GM19468 (cell line): Measurements from ENCODE around the gene KLF3.

Experiments
- ATAC-seq: cut with Tn5 transposase; IDR thresholded peaks from one replicate; pipeline ENCODE4 v1.9.1; 2021; ENCODE audit warnings: mild to moderate bottlenecking, moderate library complexity, moderate number of reproducible peaks; ENCODE audit not compliant: unreplicated experiment; ENCODE audit errors: extremely low read depth

The KLF3 gene

DNA sequence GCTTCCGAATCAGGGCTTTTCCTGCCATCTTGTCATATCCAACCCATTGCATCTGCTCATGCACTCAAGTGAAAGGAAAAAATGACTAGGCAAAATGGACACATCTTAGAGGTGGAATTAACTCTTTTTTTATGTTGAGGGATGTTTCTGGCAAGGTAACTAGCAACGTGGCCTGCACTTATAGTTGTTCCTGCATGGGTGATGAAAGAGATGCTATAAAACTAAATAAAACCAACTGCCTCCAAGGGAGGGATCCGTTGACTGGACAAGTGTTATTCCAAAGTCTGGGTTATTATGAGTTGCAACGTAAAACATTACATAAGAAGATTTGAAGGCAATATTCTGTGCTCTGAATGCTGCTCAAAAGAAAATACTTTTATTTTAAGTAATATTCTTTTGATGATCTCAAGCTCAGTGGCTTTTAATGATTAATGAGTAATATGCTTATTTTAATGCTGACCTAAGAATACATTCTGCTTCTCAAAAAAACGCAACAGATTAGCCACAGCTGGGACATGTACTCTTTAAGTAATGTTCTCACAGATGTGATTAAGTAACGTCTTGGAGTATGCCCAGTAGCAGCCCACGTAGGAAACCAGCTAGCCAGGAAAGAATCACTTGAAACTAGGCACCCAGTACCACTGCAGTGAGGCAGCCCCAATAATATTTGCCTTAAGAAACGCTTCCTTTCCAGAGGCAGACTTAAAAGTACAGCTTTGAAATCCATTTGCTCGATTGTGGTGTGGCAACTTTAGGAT is 27.4 kb downstream of the KLF3 start:
- ATAC-seq = no peak

DNA sequence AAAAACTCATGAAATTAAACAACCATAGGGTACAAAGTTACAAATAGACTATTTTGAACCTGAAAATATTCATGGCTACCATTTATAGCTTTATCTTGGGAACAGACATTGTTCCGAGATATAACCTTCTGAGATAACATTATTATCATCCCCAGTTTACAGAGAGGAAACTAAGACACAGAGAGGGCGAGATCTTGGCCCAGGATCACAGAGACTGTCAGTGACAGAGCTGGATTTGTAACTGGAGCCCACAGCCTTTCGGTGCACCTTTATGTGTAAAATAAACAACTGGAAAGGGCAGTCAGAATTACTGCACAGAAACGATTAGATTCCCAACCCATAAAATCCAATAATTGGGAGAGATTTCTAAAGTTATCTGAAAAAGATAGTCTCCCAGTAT is 28.4 kb downstream of the KLF3 start:
- no peak for ATAC-seq

DNA sequence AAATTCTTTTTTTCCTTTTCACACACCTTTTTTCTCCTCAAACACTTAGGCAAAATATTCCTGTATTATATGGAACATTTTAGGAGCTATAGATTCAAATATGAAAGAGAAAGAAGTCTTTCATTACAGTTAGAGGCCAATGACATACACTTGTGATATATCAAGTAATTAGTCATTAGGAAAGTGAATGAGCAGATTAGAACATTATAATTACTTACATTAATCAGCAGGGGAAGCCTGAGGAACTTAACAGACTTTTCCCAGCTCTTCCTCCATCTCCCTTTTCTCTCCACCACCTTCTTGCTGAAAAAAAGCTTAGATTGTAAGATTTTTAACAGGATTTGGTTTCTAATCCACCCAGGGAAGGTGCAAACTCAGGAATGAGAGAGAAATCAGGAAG is 29.6 kb downstream of the KLF3 start:
- no peak for ATAC-seq

DNA sequence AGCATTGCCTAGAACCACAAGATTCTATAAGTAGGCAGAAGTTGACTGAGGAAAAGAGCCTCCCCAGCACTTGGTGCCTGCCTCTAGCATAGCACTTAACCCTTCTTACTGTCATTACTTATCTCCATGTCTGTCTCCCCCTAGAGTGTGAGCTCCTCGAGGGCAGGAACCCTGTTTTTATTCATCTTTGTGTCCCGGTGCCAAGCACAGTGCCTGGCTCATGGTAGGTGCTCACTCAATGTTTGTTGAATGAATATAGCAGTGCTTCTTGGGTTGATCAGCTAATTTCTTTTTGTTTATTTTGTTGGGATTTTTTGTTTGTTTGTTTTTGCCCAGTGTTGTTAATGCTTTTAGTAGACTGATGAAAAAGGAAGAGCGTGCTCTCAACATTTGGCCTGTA is 30.3 kb downstream of the KLF3 start:
- ATAC-seq = no peak

DNA sequence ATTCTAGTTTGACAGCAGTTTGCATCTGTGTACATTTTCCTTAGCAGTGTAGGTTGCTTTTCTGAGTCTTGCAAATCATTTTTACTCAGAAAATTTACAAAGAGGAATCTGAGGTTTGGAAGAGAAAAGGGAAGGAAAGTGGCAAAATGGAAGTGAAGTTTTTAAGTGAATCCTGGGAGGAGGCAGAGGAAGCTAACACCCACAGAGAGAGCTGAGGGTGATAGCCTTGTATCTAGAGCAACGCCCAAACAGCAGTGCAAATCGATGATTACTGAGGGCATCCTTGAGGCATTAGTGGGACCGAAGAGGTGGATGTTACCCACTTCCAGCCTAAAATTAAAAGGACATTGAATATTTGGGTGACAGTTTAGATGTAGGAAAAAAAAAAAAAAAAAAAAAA is 31.8 kb downstream of the KLF3 start:
- no peak for ATAC-seq

DNA sequence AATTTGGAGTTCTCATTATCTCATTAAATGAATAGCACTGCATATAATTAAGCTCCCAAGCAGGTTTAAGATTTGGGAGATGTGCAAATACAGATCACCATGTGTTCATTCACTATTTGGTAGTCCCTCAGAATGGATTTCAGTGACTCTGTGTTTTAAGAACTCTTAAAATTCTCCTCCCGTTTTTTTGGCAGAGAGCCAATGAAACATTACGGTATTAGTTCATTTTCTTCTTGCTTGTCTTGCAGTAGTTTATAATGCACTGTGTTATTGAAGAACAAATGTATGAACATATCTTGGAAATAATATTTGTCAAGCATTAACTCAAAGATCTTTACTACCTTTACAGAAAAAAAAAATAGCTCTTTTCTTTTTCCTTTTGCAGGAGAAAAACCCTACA is 32.7 kb downstream of the KLF3 start:
- ATAC-seq = no peak

DNA sequence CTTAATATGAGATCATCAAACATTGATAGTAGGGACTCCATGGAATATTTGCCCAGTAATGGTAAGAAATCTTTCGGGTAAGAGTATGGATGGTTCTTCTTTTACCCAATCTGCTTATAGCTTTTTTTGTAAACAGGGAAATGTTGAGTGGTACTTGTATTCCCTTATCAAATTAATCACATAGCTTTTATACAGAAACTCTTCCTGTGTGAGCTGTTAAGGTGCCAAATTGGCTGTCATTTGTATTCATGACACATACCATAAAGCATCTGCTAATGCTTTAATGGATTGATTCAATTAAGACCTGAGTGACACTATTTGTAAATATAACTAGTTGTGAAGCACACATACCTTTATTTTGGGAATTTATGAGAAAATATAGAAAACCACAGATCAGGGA is 34.2 kb downstream of the KLF3 start:
- no peak for ATAC-seq

DNA sequence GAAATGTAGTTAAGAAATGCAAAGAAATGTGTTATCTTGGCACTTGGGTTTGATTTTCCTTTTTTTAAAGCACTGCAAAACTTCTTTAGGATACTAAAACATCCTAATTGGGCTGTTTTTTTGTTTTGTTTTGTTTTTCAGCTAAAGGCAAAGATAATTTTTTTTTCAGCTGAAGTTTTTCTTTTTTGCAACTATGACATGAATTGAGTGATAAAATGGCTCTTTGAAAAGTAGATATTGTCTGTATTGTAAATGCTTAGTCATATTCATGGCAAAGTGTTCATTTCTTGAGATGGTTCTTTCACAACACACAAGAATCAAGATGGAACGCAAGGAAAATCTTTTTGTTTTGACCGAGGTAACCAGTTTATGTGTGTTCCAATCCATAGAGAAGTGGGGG is 35.1 kb downstream of the KLF3 start:
- ATAC-seq = no peak

DNA sequence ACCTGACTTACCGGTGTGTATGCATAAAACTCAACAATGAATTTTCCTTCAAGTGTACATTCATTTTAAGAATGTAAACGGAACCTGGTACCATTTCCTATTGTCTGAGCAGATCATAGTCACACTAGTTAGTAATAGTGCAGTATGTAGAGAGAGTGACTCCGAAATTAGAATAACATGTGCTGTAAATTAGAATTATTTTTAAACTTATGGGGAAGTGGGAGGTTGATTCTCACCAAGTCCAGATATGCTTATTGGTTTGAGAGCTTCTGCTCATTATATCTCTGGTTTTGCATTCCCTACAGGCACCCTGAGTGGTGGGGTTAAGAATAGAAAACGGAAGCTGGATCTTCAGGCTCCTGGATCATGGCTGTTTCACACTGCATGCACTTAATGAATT is 39.6 kb downstream of the KLF3 start:
- ATAC-seq = no peak

DNA sequence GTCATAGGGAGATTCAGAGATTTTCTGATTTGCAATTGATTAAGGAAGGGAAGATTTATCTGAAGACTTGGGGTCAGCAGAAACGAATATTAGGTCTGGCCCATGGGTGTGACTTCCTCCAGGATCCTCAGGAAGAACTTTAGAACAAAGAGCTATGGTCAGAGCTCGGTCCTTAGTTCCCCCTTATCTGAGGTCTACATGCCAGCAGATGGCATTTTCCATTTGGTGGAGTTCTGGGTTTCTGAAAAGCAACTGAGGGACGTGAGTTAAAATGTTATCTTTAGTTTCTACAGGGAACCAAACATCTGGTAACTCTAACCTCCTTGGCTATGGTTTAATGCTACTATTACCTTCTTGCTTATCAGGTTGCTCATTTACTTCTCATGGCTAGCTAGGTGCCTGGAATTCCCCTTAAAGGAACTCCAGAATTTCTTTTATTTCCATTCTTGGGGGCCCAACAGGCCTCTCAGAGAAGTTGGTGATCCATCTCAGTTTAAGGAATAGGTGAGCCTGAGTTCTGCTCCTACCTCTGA is 40.7 kb downstream of the KLF3 start:
- ATAC-seq = no peak

DNA sequence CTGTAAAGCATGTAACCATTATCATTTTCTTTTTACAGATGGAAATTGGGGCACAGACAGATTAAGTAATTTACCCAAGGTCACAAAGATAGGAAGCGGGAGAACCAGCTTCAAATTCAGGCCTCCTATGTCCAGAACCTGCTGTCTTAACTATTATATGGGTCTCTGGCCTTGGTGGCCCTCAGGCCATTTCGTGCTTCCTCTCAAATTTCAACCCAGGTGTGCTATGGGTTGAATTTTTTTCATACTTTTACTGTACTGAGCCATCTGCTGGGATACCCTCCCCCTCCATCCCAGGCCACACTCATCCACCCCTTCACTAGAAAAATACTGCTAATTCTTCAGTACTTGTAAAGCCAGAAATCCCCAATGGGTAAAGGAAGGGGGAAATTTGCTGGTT is 42.3 kb downstream of the KLF3 start:
- ATAC-seq = no peak

DNA sequence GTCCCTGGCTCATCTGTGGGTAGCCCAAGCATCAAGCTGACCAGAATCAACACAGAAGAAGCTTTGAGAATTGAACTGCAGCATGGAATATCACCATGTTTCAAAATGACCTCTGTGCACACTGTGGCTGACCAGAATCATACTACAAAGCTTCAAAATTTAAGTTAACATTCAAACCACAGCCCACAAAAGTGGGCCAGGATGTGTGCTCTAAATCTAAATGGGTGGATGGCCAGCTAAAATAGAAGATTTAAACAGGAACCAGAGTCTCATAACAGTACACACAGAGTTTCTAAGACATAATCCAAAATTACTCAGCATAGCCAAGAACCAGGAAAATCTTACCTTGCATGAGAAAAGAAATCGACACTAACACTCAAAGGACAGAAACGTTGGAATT is 46.1 kb downstream of the KLF3 start:
- no peak for ATAC-seq

DNA sequence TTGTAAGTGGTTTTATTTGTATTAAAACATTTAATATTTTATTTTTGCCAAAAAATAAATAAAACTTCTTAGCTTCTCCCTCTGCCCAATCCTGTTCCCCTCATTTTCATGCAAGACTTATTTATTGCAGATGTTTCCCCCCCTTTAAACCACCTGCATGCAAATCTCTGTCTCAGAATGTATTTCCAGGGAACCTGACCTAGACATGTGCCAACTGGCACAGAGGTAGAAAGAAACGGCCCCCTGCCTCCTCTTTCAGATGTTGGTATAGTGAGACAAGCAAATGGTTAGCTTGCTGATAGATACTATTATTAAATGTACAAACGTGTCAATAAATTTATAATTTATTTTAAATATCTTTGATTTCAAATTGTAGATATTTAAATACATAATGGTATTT is 47.1 kb downstream of the KLF3 start:
- ATAC-seq = no peak

DNA sequence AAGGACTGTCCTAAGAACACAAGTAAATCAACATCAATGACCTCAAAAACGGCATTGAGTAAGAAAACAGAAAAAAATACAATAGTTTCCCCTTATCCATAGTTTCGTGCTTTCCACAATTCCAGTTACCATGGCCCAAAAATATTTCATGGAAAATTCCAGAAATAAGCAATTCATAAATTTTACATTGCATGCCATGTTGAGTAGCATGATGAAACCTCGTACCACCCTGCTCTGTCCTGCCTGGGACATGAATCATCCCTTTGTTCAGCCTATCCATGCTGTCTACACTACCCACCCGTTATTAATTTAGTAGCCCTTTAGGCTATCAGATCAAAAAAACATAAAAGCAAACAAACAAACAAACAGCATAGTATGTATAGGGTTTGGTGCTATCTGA is 51.1 kb downstream of the KLF3 start:
- no peak for ATAC-seq

DNA sequence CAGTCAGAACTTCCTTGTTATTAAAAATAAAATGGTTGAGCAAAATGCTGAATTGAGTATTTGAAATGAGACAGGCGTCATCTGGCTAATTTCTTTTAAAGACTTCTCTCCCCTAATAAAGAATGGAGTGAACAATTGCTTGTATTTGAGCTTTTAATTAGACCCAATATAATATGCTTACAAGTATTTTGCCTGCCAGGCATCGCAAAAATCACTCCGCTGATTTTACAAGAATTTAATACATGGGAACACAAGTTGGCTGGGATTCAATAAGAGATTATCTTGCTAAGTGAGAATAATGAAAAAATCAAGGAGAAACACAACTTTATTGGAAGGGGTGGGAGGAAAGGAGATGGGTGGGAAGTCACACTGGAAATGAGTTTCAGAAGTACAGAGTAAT is 52.3 kb downstream of the KLF3 start:
- no peak for ATAC-seq

DNA sequence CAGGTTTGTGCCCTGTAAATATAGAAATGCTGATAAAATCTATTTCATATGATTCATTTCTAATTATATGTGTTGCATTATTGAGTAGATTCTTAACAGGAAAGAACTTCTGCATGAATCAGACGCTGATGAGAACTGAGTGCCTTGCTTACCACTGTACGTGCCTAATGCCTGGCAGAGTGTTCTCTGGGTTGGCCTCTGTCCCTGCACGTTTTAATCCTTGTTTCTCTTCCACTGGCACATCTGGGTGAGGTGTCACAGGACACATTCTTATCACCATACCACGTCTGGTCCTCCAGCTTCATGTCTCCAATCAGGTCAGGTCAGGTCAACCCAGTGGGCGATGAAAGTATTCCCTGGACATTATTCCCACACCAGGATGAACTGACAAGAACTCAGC is 53.6 kb downstream of the KLF3 start:
- ATAC-seq = no peak

DNA sequence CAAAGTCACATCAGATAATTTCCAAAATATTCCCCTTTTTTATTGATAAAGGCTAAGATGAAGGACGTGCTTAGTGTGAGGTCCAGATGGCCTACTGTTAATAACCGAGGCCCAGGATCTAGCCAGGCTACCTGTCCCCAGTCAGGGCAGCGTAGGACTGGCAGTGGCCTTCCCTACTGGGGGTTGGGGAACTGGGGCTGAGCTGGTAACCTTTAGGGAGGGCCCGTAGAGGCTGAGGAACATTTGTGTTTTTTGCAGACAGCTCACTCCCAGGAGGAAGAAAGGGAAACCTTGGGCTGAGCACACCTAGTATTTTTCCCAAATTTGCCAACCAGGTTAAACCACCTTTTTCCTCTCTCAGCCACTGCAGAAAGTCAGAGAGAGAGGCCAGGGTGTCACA is 59.1 kb downstream of the KLF3 start:
- ATAC-seq = no peak

DNA sequence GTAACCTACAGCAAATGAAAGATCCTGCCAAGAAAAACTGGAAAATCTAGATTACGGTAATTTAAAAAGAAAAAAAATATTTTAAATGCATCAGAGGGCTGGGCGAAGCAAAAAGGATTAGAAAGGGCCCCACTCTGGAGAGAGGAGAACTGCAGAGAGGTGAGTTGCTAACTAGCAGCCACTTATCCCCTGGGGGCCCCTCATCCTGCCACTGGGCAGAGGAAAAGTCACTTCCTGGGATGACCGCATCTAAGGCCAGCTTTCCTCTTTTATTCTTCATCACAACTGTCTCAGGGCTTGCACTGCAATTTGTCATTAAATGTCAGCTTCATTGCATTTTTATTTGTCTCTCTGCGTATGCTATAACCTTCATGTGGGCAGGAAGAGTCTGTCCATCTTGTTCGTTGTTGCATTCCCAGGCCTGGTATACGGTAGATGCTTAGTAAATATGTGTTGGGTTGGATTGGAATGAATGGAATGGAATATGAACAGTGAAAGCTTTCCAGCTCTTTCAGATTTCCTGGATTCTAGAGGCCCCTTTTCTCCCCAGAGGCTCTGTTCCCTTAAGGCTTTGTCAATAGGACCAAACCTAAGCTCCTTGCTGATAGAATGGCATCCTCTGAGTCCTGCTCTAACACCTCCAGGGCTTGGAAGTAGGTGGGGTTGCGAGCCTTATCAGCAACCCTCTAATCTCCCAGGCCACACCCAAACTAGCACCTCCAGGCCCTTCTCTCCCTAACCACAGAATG is 59.9 kb downstream of the KLF3 start:
- no peak for ATAC-seq

DNA sequence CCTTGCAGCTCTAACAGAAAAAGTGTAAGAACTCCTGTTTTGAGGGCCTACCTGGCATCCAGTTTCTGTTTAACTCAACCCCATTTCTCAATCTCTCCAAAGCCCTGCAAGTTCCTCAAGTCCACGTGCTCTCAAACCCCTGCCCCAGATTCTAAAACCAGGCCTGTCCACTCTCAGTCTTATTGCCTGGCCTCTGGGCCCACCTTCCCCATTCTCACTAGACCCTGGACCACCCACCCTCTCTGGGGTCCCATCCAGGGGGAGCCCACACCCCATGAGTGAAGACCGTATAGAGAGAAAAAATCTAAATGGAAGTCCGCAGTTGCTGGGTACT is 60.4 kb downstream of the KLF3 start:
- no peak for ATAC-seq

DNA sequence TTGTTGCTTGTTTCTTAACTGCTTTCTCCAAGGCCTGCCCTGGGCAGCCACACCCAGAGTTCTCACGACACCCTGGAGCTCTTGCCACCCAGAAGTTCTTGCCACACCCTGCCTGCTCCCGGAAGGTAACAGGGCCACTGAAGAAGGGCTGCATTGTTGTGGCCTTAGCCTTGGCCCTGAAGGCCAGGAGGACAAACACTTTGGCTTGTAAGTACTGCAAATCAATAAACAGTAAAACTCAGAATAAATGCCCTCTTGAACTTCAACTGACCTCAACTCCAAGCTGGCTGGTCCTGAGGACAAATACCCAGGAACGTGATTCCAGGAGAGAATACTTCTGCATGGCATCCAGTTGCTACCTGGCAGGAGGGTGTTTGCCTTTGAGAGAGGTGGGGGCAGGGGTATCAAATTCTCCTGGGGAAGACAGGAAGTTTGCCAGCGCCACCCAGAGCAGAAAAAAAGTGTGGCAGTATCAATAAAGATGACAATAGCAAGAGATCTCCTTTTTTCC is 64.7 kb downstream of the KLF3 start:
- no peak for ATAC-seq

DNA sequence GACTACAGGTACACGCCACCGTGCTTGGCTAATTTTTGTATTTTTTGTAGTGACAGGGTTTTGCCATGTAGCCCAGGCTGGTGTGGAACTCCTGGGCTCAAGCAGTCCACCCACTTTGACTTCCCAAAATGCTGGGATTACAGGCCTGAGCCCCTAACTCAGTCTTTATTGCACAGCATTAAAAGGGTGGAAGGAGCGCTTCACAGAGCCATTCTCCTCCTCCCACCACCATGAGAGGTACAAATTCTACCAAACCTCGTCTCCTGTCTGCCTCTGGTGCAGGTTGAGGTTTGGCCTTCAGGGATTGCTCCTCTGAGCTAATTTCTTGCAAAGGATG is 66.5 kb downstream of the KLF3 start:
- ATAC-seq = no peak
